GM21576 (cell line): Measurements from ENCODE around the gene REG4.
"Not testable (repeated sequence)": the region's sequence is repeated elsewhere in the genome, so short reads cannot be mapped to it uniquely, and the experiment has no call there.

Experiments used
- ATAC-seq: cut with Tn5 transposase; IDR thresholded peaks from one replicate; pipeline ENCODE4 v1.9.1; 2021; ENCODE audit warnings: mild to moderate bottlenecking, moderate library complexity; ENCODE audit not compliant: unreplicated experiment

REG4 gene

DNA sequence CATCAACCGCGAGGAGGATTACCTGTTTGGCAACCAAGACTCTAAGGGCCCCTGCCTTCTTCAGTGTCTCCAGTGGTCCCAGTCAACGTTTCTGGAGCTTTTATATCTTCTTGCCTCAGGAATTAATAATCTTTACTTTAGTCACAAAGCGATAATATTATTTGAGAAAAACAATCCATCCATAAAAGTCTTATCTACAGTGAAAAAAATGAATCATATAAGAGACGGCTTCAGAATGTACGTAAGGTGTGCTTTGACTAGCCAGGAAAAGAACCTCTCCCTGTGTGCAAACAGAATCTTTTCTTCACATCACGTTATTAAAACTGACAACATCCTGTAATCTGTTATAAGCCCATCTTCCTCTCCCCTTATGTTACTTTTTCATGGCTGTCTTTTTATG, at the start of gene REG4:
Gene REG4 (minus strand): TSS at position 74 of the 400 bp plus-strand sequence. CDS start 2,691 bp downstream, outside the sequence.
- ATAC-seq = no peak

DNA sequence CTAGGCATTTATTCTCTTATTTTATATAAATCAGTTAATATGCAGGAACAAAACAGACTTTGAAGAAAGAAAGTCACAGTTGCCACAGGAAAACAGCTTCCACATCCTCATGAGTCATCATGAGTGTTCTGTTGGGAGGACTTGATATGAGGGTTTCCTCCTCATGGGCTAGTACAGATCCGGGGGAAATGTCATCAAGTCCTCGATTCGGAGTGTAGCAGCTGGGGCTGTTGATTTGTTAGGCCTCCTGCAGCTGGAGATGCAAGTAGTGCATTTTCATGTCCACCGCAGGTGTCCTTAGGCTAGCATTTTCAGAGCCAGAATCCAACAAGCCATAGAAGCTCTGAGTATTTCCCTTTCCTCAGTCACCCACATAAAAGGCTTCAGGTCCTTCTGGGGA, 48.4 kb upstream of the REG4 start:
- no peak for ATAC-seq

DNA sequence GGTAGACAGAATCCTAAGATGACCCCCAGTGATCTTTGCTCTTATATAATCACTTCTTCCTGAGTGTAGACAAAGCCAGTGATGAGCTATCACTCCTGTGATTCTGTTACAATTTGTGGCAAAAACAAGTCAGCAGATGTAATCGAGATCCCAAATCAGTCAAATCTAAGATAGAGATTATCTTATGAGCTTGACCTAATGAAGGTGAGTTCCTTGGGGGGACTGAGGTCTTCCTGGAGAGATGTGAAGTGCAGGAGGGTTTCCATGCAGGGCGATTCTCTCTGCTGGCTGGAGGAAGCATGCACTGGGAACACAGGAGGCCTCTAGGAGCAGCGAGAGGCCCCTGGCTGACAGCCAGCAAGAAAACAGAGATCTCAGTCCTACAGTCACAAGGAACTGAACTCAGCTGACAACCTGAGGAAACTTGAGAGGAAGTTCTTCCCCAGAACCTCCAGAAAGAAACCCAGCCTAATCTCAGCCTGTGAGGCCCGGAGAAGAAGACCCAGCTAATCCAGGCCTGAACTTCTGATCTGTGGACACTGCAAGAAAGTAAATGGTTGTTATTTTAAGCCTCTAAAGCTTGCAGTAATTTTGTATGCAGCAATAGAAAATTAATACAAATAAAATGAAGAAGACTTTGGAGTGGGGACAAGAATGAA, 47.4 kb upstream of the REG4 start:
- not testable (repeated sequence) for ATAC-seq

DNA sequence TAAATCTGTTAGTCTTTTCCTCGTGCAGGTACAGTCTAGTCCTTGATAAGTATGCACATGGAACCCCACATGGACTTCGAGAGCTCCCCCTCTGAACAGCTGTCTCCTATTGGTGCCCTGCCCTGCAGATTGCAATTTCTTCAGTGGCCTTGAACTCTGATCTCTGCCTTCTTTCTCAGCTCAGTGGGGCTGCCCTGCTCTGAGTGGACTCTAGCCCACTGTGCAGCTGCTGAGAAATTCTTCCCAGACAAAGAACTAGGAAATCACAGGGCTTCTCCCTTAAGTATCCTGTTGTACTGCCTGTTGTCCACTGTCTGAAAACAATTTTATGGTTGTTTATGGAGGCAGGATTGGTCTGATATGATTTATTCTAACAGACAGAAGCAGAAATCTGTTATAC, 46.9 kb upstream of the REG4 start:
- no peak for ATAC-seq

DNA sequence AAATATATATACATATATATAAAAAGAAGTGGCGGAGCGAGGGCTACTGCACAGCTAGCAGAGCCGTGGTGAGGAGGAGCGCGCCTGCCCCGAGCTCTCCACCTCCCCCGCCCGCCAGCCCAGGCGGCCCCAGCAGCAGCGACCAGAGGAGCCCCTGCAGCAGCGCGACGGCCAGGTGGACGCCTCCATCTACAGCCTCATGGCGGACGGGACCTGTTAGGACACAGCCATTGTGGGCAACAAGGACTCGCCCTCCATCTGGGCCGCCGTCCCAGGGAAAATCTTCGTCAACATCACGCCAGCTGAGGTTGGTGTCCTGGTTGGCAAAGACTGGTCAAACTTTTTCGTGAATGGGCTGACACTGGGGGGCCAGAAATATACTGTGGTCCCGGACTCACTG, 41.9 kb upstream of the REG4 start:
- ATAC-seq = no peak

DNA sequence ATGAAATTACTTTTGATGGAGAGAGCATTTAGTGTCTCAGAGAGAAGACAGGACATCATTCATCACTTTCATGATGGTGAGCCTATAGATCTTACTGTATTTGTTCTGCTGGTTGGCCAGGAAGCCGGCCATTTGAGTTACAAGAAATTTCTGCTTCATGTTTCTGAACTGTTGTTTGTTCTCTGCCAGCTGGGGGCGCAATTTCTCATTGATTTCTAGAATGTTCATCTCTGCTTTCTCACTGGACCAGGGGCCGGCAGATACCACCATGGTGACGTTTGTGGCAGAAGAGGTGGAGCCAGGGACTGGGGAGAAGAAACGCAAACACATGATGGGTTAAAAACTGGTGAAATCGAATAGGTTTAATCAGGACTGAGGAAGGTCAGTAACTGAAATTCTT, 32.9 kb upstream of the REG4 start:
- ATAC-seq = not testable (repeated sequence)

DNA sequence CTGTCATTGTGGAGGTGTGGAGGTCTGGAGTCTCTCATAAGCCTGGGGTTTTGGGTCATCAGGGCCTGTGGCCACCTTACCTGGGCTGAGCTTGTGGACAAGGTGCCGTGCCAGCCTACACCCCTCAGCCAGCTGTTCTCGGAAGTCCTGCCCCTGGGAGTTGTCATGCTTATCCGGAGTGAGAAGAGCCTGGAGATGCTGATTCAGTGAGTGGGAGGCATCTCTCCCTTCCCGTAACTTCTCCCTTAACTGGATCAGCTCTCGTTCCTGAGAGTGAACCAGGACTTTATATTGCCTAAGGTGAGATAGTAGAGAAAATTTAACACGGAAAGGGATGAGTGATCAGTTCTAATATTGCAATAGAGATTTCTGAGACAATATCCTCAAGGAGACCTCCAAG, 30.0 kb upstream of the REG4 start:
- ATAC-seq = no peak

DNA sequence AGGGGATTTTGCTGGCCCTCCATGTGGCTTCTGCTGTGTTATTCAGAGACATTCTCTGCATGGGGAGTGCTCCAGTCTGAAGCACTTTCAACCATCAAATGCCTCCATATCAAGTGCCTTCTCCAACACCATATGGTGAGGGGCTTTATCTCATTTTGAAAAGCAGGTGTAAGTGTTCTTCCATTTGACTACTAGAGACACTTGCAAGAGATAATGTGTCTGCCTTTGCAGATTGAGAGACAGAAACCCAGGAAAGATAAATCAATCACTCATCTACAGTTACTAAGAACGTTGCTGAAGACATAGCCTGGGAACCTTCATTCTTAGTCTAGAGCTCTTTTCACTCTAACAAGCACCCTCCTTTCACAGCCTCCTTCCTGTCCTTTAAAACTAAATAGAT, 29.5 kb upstream of the REG4 start:
- no peak for ATAC-seq

DNA sequence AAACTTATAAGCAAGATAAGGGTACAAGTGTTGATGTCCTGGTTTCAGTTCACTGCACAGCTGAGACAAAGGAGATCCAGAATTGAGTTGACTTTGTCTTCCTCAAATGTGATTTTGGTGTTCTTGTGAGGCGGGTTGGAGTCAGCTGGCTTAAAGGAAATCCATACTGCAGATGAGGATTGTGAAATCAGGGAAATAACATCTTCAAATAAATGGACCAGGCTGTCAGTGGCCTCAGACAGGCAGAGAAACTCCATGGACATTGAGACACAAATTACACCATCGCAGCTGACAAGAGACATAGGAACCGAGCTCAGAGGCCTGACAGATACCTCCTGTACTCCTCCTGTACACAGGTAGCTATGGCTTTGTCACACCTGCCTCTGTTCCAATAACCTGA, 27.0 kb upstream of the REG4 start:
- no peak for ATAC-seq

DNA sequence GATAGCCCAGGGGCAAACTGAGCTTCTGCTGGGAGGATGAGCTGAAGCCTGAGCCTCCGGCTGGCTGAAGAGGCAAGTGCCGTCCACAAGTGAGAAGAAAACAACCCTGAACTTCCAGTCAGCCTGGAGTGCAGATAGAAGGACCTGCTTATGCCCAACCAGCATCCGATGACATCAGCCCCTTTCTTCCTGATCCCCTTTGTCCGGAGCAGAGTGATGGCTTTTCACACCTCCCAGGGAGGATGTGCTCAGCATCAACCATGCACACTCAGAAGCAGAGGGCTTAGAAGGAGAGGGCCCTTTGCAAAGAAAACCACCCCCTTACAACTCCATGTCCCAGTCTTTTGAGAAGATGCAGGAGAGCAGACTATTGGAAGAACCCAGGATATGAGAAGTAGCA, 23.7 kb upstream of the REG4 start:
- no peak for ATAC-seq

DNA sequence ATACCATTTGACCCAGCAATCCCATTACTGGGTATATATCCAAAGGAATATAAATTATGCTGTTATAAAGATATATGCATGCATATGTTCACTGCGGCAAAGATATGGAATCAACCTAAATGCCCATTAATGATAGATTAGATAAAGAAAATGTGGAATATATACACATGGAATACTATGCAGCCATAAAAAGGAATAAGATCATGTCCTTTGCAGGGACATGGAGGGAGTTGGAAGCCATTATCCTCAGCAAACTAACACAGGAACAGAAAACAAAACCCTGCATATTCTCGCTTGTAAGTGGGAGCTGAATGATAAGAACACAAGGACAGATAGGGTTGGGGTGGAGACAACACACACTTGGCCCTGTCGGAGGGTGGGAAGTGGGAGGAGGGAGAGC, 19.8 kb upstream of the REG4 start:
- no peak for ATAC-seq

DNA sequence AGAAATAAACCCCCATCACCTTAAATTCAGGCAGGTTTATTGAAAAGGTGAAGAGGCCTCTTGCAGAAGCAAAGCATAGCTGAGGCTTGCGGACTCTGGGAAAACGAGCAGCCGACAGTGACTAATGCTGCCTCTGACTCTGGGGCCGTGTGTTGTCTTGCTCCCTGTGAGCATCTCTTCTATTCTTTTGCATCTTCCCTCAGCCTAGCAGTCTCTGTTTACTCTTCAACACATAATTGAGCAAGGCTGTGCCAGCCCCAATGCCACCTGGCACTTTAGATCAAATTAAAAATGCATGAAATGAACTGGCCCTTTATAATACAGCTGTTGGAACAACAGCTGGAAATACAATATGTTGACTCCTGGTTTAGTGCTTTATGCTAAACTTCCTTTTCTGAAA, 18.4 kb upstream of the REG4 start:
- no peak for ATAC-seq

DNA sequence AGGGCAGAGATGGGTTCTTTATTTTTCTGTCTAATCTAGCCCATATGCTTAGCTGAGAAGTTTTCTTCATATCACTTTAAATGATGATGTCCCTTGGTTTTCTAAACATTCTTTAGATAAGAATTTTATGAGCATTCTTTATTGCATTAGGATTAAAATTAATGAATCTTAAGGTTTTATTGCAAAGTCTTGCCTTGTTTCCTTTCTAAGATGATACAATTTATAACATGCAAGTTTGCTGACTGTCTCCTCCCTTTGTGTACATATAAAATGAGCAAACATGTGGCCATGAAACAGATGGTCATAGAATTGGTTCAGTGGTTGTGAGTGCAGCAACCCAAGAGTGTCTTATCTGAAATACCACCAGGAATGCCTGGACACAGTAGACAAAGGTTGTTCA, 17.7 kb upstream of the REG4 start:
- not testable (repeated sequence) for ATAC-seq

DNA sequence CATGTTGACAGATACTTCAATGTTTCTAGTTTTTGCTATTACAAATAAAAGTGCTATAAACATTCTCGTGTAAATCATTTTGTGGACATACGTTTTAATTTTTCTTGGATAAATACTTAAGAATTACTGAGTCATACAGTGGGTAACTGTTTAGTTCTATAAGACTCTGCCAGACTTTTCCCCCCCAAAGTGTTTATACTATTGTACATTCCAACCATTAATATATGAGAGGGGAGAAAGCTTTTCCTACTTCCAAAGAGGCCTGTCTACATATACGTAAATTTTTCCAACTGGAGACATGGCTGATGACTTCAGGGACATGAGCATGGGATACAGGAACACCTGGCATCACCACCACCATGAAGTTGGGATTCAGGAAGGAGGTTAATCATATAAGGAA, 17.0 kb upstream of the REG4 start:
- ATAC-seq = no peak

DNA sequence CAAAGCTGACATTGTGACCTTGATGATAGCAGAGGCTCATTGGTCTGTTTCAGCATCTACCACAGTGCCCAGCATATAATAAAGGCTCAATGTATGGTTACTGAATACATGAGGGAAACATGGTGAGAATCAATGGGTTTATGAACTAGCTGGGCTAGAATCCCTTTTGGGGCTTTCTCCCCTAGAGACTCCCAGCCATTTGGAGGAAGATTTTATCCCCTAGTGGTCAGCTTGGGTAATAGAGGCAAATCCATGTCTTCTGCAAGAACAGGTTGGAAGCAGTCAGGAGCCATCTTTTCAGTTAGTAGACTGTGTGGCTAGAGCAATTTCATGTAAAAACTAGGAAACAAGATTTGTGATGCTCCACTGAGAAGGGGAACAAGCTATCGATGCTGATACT, 15.8 kb upstream of the REG4 start:
- no peak for ATAC-seq

DNA sequence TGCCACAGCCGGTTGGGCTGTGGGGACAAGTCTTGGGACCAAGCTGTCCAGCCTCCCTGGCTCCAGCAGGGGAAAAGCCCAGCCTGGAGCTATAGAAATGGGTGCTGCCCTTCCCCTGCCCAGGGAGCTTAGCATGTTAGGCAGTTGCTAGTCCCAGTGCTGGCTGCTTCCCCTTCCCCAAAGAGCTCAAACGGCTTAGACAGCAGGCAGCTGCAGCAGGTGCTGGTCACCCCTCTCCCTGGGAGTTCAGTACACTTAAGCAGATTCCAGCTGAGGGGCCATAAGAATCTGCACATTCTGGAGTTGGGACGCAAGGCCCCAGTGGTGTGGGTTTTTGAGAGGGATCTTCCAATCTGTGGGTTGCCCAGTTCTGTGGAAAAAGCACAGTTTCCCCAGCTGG, 11.1 kb upstream of the REG4 start:
- no peak for ATAC-seq

DNA sequence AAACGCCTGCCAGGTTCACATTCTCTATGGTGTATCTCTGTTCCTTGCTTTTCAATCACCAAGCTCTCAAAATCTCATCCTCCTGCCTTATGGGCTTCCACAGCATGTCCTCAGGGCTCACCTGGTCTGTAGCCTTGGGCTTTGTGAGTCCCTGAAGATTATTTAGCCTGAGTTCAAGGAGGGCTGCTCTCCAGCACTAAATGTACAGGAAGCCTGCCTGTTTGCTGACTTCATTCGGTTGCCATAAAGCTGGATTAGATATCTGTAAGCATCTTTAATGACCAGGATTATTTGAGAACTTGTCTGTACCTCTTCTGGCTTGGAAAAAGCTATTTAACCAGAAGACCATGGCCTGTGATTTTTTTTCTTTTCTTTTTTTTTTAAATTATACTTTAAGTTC, 6.9 kb upstream of the REG4 start:
- ATAC-seq = no peak

DNA sequence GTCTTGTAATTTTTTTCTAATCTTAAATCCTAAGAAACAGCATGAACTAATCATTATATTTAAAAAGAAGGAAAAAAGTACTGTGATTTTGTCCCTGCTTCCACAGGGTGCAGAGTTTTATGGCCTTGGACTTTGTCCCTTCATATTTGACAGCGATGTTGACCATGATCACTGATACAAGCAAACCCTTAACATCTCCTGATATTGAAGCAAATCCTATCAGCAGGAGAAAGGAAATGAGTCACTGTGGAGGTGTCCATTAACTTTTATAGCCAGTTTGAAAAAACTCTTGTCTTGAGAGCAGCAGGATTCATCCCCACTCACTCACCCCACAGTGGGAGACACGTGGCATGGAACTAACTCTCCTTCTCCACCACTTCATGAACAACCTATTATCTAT, 5.1 kb upstream of the REG4 start:
- ATAC-seq = no peak

DNA sequence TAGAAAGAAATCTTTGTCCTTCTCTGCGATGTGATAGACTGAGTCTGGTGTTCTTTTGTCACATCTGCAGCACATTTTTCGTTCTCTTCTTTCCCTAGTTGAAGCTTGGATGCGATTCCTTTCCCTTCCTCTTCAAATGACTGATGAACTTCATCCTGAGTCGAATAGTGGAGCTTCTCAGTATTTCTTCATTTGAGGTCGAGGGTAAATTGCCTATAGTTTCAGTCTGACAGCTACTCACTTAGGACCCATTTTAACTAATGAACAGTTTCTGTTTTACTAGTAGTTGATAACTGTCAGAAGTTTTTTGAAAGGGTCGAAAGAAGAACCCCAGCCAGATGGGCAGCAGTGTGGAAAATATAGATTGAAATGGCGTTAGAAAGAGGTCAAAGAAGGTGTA, 4.7 kb upstream of the REG4 start:
- ATAC-seq = no peak

DNA sequence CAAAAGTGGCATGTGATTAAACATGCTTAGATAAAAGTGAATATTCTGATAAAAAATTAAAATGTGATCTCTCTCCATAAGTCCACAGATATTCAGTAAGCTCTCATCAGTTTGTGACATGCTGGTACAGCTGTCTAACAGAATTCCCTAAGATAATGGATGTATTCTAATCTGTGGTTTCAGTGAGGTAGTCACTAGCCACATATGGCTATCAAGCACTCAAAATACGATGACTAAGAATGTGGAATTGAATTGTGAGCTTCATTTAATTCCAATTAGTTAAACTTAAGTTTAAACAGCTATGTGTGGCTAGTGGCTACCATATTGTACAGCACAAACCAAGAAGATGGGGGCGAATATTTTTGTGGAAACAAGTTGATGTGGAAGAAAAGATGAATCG, 4.1 kb upstream of the REG4 start:
- ATAC-seq = no peak

DNA sequence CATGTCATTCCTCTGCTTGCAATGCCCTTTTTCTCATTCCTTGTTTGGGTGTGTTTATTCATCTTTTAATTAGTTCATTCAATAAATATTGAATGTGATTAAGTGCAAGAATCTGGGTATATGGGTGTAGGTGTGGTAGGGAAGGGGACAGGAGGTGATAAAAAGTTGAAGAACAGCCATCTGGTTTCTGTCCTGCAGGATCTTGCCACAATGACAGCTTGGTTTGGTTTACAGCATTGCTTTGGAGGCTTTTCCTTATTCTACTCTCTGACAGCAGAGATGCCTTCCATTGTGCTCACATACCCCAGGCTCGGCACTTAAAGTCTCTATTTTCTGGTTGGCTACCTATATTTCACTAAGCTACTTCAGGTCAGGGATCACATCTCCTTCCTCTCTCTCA, 3.0 kb upstream of the REG4 start:
- ATAC-seq = no peak

DNA sequence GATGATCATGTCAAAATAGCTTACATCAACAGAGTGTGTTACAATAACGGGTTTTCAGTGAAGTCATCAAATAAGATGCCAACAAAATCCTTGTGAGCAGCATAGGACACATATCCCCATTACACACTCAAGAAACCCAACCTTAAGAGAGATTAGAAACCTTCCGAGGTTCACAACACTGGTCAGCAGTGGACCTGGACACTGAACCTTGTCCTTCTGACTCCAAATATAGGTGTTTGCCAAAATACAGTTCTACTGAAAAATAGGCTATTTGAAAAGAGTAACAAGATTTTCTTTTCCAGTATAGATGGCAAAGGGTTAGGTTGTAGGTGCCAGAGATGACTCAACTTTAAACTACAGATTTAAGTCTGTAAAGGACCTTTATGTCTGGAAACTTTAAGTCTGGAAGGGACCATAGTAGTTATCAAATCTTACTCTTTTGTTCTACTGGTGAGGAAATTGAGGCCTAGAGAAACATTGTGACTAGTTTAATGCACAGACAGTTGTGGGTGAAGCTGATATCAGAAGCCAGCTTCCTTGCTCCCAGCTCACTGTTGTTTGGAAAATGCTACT, 811 bp upstream of the REG4 start:
- no peak for ATAC-seq

DNA sequence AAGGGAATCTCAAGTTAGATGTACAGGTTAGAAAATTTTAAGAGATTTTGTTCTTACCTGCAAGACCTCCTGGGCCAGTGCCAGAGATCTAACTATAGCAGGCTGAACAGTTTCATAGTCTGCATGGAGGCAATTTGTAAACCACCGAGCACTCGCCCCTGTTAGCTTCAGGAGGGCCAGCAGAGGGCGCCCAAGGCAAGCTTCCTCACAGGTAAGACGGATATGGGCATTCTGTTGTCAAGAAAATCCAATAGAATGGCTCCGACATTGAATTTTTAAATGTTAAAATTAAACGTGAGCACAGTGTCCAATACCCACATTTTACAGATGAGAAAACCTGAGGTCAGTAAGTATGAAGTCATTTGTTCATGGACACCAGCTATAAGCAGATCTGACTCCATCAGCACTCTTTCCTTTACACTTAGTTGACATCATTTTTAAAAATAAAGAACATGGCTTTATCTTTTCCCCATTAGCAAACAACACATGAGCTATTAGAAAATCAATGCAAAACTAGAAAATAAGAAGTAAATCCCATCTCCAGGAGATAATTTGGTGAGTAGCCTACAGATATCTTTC, 2.2 kb downstream of the REG4 start:
- peak; percentile 56 for ATAC-seq
